ENCODE measurements around the gene TES.

DNA sequence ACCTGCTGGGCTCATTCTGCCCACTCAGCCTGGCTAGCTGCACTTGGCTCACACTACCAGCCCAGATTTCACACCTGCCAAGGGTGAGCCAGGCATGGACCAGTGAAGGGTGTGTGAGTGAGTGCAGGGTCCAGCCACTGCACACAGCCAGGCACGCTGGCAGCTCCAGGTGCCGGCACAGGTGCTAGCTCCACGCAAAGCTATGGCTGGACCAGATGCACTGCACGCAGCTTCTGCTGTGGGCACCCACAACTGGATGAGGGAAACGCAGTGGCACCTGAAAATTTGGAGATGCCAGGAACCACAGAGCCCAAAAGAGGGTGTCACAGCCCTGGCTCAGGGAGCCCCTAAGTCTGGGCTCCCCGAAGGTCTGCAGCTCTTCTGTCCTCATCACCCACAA lies 24.9 kb upstream of the TES start:
- TF ChIP-seq, protein P1, sequence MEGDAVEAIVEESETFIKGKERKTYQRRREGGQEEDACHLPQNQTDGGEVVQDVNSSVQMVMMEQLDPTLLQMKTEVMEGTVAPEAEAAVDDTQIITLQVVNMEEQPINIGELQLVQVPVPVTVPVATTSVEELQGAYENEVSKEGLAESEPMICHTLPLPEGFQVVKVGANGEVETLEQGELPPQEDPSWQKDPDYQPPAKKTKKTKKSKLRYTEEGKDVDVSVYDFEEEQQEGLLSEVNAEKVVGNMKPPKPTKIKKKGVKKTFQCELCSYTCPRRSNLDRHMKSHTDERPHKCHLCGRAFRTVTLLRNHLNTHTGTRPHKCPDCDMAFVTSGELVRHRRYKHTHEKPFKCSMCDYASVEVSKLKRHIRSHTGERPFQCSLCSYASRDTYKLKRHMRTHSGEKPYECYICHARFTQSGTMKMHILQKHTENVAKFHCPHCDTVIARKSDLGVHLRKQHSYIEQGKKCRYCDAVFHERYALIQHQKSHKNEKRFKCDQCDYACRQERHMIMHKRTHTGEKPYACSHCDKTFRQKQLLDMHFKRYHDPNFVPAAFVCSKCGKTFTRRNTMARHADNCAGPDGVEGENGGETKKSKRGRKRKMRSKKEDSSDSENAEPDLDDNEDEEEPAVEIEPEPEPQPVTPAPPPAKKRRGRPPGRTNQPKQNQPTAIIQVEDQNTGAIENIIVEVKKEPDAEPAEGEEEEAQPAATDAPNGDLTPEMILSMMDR (IDR thresholded peaks at IDR 0.05), result no peak
- TF ChIP-seq POLR2AphosphoS5 (IDR thresholded peaks at IDR 0.05), result no peak
